Karpas-422 (cell line): ENCODE measurements around the gene YWHAG. TPM values are rescaled to one million over a fixed set of nuclear protein-coding genes. Genes with fewer than 3 reads are reported as not detected.
"Not testable (repeated sequence)": the region's sequence is repeated elsewhere in the genome, so short reads cannot be mapped to it uniquely, and the experiment has no call there.

Experiments
- DNase-seq: peaks from one replicate; pipeline ENCODE4 v3.0.0-alpha.2; 2015
- H2AFZ ChIP-seq: fragments of 200-600 bp; sonication (generic); 2 replicates; pipeline ENCODE4 v1.6.1; 2014; ENCODE audit warnings: antibody characterized with exemption, low read length, mixed read lengths
- H3K27ac ChIP-seq: fragments of 200-600 bp; sonication (generic); 2 replicates; pipeline ENCODE4 v1.5.1; 2014; ENCODE audit warnings: mild to moderate bottlenecking, low read length, moderate library complexity
- H3K27me3 ChIP-seq: fragments of 200-600 bp; sonication (generic); 2 replicates; pipeline ENCODE4 v1.6.1; 2014; ENCODE audit warnings: low read length, mixed read lengths
- H3K36me3 ChIP-seq: fragments of 200-600 bp; sonication (generic); 2 replicates; pipeline ENCODE4 v1.6.1; 2014; ENCODE audit warnings: low read length, mixed read lengths; ENCODE audit not compliant: insufficient read depth
- H3K4me1 ChIP-seq: fragments of 200-600 bp; sonication (generic); 2 replicates; pipeline ENCODE4 v1.6.1; 2014; ENCODE audit warnings: mild to moderate bottlenecking, low read length, mixed read lengths
- H3K4me2 ChIP-seq: fragments of 200-600 bp; sonication (generic); 2 replicates; pipeline ENCODE4 v1.6.1; 2014; ENCODE audit warnings: low read length, low read depth, mild to moderate bottlenecking; ENCODE audit not compliant: poor library complexity, severe bottlenecking
- H3K4me3 ChIP-seq: fragments of 200-600 bp; sonication (generic); 2 replicates; pipeline ENCODE4 v1.5.1; 2014; ENCODE audit warnings: mild to moderate bottlenecking, antibody characterized with exemption, low read length, mixed read lengths
- H3K79me2 ChIP-seq: fragments of 200-600 bp; sonication (generic); 2 replicates; pipeline ENCODE4 v1.6.1; 2014; ENCODE audit warnings: mild to moderate bottlenecking, low read length, mixed read lengths
- H3K9ac ChIP-seq: fragments of 200-600 bp; sonication (generic); 2 replicates; pipeline ENCODE4 v1.6.0; 2014; ENCODE audit warnings: low read length
- H3K9me2 ChIP-seq: fragments of 200-600 bp; sonication (generic), shearing (Covaris generic); replicated peaks from 2 replicates; pipeline ENCODE4 v1.6.0; 2014; ENCODE audit warnings: mild to moderate bottlenecking, low read length, moderate library complexity; ENCODE audit not compliant: insufficient read depth
- H3K9me3 ChIP-seq: fragments of 300-700, 200-600 bp; sonication (generic); 2 replicates; pipeline ENCODE4 v1.6.1; 2014; ENCODE audit warnings: low read length, mixed read lengths
- H4K20me1 ChIP-seq: fragments of 200-600 bp; sonication (generic); 2 replicates; pipeline ENCODE4 v1.6.1; 2014; ENCODE audit warnings: mild to moderate bottlenecking, antibody characterized with exemption, low read length, low read depth; ENCODE audit not compliant: insufficient read depth
- total RNA-seq: library from RNA; depleted of rRNA; stranded (reverse); fragments of >200 nt; shearing (Covaris generic); gene quantifications from 2 replicates; pipeline ENCODE4 v1.2.3, GENCODE V29; 2014; ENCODE audit warnings: low replicate concordance; rRNA removed

The YWHAG gene
- 49.1 and 64.1 TPM in 2 replicates for total RNA-seq

- H3K79me2 ChIP-seq: peaks cover 52% of the 10 kb centered on the region
- DNase-seq: peak; percentile 93
- no peaks in the 10 kb centered on the region for H3K9me2 ChIP-seq
- H2AFZ ChIP-seq: peak within 1 kb of the TSS; percentile 93
- H3K36me3 ChIP-seq: peaks cover 35% of the 10 kb centered on the region
- no peaks in the 10 kb centered on the region for H3K9me3 ChIP-seq
- peak within 1 kb of the TSS; percentile 95 for H3K4me2 ChIP-seq
- no peaks in the 10 kb centered on the region for H3K27me3 ChIP-seq
- H3K4me1 ChIP-seq: peaks cover 34% of the 10 kb centered on the region
- H3K27ac ChIP-seq: peak within 1 kb of the TSS; percentile 77
- peak within 1 kb of the TSS; percentile 86 for H3K4me3 ChIP-seq
- H3K9ac ChIP-seq: peak within 1 kb of the TSS; percentile 86
- H4K20me1 ChIP-seq: peaks cover 38% of the 10 kb centered on the region
Measured at GRCh38 chr7:76358481-76359110, at the start of gene YWHAG. YWHAG (minus strand) TSS chr7:76358991; CDS start chr7:76358808, 183 bp downstream.

- Histone ChIP-seq H3K27ac (no peak overlapping the region), H3K9me3 (no peaks in the 10 kb centered on the region), H4K20me1 (no peaks in the 10 kb centered on the region), H3K4me2 (no peak overlapping the region), H3K9ac (no peak overlapping the region), H2AFZ (no peak overlapping the region), H3K79me2 (no peaks in the 10 kb centered on the region), H3K27me3 (no peaks in the 10 kb centered on the region), H3K4me1 (peaks cover 6% of the 10 kb centered on the region), H3K4me3 (no peak overlapping the region), H3K36me3 (no peaks in the 10 kb centered on the region), H3K9me2 (no peaks in the 10 kb centered on the region)
- DNase-seq: no peak
Measured at GRCh38 chr7:76408121-76408560, 49.4 kb upstream of the YWHAG start.

DNA sequence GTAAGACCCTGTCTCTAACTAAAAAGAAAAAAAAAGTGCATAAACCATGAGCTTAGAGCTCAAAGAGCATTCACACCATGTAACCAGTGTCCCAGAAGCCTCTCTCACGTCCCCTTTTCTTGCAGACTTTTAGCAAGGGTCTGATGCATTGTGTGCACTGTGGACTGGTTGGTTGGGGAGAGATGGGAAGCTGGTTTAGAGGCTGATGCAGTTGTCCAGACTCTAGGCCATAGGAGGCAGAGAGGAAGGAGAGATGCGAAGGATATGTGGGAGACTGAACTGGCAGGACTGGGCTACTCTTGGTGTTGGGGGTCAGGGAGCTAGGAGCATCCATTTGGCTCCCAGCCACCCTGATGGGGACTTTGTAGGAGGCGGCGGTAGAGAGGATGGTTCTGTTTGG lies 48.9 kb upstream of the YWHAG start:
- Histone ChIP-seq H3K27ac (no peak overlapping the region), H2AFZ (no peak overlapping the region), H3K27me3 (no peaks in the 10 kb centered on the region), H3K9me2 (no peaks in the 10 kb centered on the region), H3K79me2 (no peaks in the 10 kb centered on the region), H3K4me1 (peaks cover 6% of the 10 kb centered on the region), H3K36me3 (no peaks in the 10 kb centered on the region), H3K4me3 (no peak overlapping the region), H4K20me1 (no peaks in the 10 kb centered on the region), H3K9me3 (no peaks in the 10 kb centered on the region), H3K4me2 (no peak overlapping the region), H3K9ac (no peak overlapping the region)
- DNase-seq: no peak

- H3K4me2 ChIP-seq: no peak overlapping the region
- no peak for DNase-seq
- no peak overlapping the region for H3K27ac ChIP-seq
- no peaks in the 10 kb centered on the region for H3K27me3 ChIP-seq
- H2AFZ ChIP-seq: no peak overlapping the region
- no peaks in the 10 kb centered on the region for H3K79me2 ChIP-seq
- H3K4me3 ChIP-seq: no peak overlapping the region
- H4K20me1 ChIP-seq: no peaks in the 10 kb centered on the region
- no peak overlapping the region for H3K9ac ChIP-seq
- H3K9me3 ChIP-seq: no peaks in the 10 kb centered on the region
- H3K36me3 ChIP-seq: no peaks in the 10 kb centered on the region
- H3K9me2 ChIP-seq: no peaks in the 10 kb centered on the region
- peaks cover 6% of the 10 kb centered on the region for H3K4me1 ChIP-seq
Measured at GRCh38 chr7:76405738-76406137, 46.9 kb upstream of the YWHAG start.

DNA sequence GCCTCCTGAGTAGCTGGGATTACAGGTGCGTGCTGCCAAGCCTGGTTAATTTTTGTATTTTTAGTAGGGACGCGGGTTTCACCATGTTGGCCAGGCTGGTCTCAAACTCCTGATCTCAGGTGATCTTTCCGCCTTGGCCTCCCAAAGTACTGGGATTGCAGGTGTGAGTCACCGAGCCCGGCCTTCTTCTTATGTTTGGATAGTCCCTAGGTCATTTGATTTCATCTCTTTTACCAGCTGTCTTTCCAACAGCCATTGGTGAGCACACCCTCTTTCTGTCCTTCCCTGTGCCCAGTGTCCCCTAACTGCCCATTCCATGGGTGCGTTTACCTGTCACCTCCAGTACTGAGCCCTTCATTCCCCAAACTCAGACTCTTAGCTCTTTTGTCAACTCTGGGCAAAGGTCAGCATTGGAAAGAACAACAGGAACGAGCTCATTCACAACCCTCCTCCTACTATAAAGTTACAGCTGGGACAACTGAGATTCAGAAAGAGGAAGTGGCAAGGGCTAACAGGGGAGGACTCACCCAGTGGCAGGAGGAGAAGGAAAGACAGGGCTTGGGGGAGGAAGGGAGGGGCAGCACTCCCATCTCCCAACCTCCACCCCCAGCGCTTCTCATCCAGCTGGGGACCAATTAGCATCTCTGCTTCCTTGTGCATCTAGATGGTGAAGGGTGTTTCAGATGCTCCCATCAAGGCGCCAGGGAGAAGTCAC lies 45.1 kb upstream of the YWHAG start:
- DNase-seq: peak; percentile 59
- no peak overlapping the region for H3K27ac ChIP-seq
- no peaks in the 10 kb centered on the region for H3K79me2 ChIP-seq
- peaks cover 6% of the 10 kb centered on the region for H3K4me1 ChIP-seq
- H3K27me3 ChIP-seq: no peaks in the 10 kb centered on the region
- H3K9me2 ChIP-seq: no peaks in the 10 kb centered on the region
- no peak overlapping the region for H3K9ac ChIP-seq
- H3K36me3 ChIP-seq: no peaks in the 10 kb centered on the region
- no peak overlapping the region for H3K4me2 ChIP-seq
- no peak overlapping the region for H3K4me3 ChIP-seq
- H2AFZ ChIP-seq: no peak overlapping the region
- no peaks in the 10 kb centered on the region for H3K9me3 ChIP-seq
- H4K20me1 ChIP-seq: no peaks in the 10 kb centered on the region

- not testable (repeated sequence) for H3K9me3 ChIP-seq, H3K4me2 ChIP-seq, H3K9me2 ChIP-seq, H4K20me1 ChIP-seq, H2AFZ ChIP-seq, DNase-seq, H3K4me1 ChIP-seq, H3K27ac ChIP-seq, H3K4me3 ChIP-seq, H3K79me2 ChIP-seq, H3K27me3 ChIP-seq, H3K9ac ChIP-seq, H3K36me3 ChIP-seq
Measured at GRCh38 chr7:76403097-76403496, 44.3 kb upstream of the YWHAG start.

DNA sequence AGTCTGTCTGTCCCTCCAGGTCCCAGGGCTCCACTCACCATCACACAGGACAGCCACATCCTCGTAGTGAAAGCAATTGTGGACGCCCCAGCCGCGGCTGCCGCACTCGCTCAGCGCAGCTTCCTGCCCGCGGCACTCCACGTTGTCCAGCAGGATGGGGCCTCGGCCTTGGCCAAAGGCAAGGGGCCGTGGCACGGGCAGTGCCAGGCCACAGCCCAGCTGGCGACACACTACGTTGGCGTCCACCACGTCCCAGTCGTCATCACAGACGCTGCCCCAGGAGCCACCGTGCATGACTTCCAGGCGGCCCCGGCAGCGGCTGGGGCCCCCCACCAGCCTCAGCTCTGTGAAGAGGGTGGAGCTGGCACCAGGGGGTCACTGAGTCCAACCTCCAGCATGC lies 41.5 kb upstream of the YWHAG start:
- Histone ChIP-seq H3K9ac (no peak overlapping the region), H2AFZ (no peak overlapping the region)

GRCh38 chr7:76397409-76398183 lies 38.8 kb upstream of the YWHAG start:
- Histone ChIP-seq H3K4me1 (peaks cover 29% of the 10 kb centered on the region), H3K36me3 (no peaks in the 10 kb centered on the region), H2AFZ (no peak overlapping the region), H3K79me2 (no peaks in the 10 kb centered on the region), H3K27me3 (no peaks in the 10 kb centered on the region), H3K9ac (no peak overlapping the region), H3K4me2 (no peak overlapping the region), H4K20me1 (no peaks in the 10 kb centered on the region), H3K4me3 (no peak overlapping the region), H3K9me3 (no peaks in the 10 kb centered on the region), H3K9me2 (no peaks in the 10 kb centered on the region), H3K27ac (no peak overlapping the region)
- peak; percentile 75 for DNase-seq

More for the DNA sequence above, 41.5 kb upstream of the YWHAG start:
- Histone ChIP-seq H3K4me3 (no peak overlapping the region), H3K36me3 (no peaks in the 10 kb centered on the region), H3K79me2 (no peaks in the 10 kb centered on the region), H3K27ac (no peak overlapping the region), H3K4me2 (no peak overlapping the region), H4K20me1 (no peaks in the 10 kb centered on the region), H3K9me2 (no peaks in the 10 kb centered on the region), H3K9me3 (no peaks in the 10 kb centered on the region), H3K4me1 (peaks cover 21% of the 10 kb centered on the region), H3K27me3 (no peaks in the 10 kb centered on the region)
- no peak for DNase-seq
